ENCODE results near the gene PIP4K2A.
"Not testable (repeated sequence)": the region's sequence is repeated elsewhere in the genome, so short reads cannot be mapped to it uniquely, and the experiment has no call there.

GRCh38 chr10:22718659-22719058 lies 4.3 kb upstream of the PIP4K2A start:
- TF ChIP-seq, protein P1, sequence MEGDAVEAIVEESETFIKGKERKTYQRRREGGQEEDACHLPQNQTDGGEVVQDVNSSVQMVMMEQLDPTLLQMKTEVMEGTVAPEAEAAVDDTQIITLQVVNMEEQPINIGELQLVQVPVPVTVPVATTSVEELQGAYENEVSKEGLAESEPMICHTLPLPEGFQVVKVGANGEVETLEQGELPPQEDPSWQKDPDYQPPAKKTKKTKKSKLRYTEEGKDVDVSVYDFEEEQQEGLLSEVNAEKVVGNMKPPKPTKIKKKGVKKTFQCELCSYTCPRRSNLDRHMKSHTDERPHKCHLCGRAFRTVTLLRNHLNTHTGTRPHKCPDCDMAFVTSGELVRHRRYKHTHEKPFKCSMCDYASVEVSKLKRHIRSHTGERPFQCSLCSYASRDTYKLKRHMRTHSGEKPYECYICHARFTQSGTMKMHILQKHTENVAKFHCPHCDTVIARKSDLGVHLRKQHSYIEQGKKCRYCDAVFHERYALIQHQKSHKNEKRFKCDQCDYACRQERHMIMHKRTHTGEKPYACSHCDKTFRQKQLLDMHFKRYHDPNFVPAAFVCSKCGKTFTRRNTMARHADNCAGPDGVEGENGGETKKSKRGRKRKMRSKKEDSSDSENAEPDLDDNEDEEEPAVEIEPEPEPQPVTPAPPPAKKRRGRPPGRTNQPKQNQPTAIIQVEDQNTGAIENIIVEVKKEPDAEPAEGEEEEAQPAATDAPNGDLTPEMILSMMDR (conservative IDR thresholded peaks at IDR 0.05; ENCODE audit: low read length): not testable (repeated sequence)
- not testable (repeated sequence) for TF ChIP-seq EZH2phosphoT487 (IDR thresholded peaks at IDR 0.05; ENCODE audit: borderline replicate concordance)

Measured in Loucy (cell line).